Activated CD4-positive, alpha-beta T cell treated with anti-CD3 and anti-CD28 coated beads, Interleukin-2, amount 50 U/mL, for 4 hours (primary cell): ENCODE results near the gene ELAVL2.

Experiments
- DNase-seq, 2 experiments: peaks; one replicate each; pipeline ENCODE4 v3.0.0-alpha.2; 2020

The ELAVL2 gene

DNA sequence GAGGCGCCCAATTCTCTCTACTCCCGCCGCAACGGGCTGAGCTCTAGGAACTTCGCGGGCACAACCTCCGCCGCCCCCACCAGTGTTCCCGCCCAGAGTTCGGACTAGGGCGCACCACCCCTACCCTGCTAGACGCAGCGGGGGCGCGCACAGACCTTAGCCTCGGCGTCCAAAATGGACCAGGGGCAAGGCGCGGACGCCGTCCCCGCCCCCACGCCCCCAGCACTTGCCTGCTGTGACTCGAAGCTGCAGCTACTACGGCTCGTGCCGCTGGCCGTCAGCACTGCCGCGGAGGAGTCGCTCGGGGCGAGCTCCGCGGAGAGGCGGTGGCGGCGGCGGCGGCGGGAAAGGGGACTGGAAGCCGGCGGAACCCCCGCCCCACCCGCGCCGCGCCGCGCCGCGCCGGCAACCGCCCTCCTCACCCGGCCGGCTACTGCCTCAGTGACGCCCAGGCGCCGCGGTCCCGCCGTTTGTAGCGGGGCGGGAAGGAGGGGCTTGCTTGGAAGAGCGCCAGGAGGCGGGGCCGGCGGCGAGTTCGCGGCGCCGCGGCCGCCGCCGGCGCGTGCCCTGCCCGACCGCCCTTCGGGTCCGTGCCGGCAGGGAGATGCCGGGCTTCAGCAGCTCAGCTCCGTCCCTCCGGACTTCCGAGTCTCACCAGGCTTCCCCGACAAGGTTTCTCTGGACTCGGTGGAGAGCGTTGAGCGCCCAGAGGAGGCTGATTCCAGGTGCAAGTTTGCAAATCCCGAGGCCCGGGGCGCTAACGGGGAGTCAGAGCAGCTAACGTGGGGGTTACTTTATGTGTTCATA is 4.5 kb downstream of the ELAVL2 start:
- no peak for DNase-seq

DNA sequence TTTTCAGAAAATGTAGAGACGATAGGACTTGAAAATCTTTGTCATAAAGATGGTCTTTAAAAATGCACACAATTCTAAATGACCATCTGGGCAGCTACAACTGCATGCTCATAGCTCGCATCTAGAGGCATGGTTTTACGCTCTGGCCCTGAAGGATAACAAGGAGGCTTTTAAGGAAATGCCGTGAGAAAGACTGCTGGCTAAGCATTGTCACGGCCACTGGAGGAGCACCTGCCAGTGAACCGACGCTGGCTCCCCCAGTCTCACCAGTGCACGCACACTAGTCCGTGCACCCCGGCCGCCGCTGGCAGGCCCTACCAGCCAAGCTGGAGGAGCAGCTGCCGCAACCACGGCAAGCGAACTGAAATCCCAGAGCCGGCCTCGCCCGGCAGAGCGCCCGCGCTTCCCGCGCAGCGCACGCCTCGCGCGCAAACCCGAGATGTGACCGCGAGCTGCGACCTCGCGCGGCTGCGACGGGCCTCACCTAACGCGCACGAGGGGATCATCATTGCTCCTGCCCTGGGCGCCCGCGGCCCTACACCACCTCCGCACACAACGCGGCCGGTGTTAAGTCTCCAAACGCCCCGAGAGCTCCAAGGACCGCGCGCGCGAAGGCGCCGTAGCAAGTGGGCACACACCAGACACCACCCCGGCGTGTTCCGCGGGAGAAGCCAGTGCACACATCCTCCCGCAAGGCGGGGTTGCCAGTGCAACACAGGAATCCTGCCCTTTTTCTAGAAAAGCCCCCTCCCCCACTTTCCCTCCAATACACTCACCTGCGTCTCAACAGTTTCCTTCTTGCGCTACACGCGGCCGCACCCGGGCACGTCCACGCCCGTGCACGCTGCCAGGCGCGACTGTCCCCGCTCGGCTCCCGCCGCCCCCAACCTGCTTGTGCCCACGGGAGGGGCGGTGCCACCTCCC is 5.3 kb downstream of the ELAVL2 start:
- DNase-seq, result no peak

DNA sequence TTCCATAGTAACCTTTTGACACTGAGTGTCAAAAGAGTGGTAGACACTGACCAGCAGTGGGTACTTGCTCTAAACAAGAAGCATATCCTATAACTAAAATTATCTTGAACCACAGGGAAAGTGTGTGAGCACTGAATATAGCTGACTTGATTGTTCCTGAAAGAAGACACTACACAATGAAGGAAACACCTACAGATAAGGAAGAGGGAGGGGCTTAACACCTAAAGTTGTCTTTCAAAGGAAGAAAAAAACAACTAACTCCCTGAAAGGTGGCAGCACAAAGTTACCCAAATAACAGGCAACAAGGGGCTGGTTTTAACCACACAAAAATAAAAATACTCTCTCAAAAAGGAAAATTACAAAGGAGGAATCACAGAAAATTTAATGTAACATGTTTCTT is 6.6 kb downstream of the ELAVL2 start:
- no peak for DNase-seq

DNA sequence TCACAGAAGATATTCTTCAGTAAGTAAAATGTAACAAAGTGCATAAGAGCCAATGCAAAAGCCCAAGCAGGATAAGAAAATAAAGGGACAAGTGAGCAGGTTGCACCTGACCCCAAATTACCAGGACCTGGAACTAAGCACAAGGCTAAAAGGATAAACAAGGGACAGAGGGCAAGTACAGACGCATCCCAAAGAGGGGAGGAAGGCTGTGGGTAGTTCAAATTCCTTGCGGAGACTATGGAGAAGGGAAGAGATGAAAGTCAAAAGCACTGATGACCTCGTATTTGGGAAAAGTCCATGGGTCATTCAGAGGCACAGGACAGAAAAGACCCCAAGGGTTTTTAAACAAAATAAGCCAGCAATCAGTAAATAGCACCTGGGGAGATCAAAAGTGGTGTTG is 11.8 kb downstream of the ELAVL2 start:
- no peak for DNase-seq

DNA sequence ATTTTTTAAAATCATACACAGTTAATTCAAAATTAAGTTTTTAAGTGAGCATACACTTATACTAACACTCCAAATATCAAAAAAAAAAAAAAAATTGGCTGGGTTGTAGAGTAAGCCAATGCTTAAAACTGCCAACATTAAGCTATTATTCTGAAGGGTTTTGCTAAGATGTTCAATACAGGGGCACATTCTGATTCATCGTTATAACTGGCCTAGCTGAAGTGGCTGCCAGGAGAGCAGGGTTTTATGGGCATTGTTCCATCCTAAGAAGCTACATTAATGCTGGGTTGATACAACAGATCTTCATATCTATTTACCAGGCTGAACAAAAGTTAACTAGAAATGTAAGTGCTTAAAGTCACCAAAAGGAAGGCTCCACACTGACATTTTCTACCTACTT is 13.4 kb downstream of the ELAVL2 start:
- DNase-seq, result no peak

DNA sequence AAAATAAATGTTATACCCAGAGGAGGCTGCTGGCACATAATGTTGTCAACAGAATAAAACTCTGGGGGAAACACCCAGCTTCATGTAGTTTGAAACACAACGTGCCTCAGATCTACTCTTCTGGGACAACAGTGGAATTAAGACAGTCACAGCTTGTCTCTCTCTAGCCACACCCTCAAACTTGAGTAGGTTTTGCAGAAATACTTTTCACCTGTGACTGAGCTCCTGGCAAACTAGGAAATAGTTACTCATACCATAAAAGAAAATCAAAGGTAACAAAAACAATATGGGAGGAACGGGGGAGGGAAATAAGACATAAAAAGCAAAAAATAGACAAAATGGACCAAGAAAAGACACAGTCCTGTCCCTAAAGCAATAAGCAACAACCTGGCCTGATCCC is 14.4 kb downstream of the ELAVL2 start:
- no peak for DNase-seq

DNA sequence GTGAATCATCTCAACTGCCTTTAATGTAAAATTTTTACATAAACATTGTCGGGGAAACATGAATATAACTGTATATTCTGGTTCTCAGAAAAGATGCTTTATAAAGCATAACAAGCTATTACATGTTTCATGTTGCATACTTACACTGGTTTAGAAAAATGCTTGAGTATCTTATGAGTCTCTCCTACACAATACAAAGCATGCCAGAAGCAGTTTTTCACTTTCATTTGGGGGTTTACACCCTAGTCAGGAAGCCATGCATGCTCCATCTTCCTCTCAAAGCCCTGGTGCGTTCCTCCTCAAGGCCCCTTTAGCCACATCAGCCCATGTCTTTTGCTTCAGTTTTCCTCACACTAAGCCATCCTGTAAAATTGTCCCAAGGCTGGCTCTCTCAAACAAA is 22.8 kb downstream of the ELAVL2 start:
- no peak for DNase-seq

DNA sequence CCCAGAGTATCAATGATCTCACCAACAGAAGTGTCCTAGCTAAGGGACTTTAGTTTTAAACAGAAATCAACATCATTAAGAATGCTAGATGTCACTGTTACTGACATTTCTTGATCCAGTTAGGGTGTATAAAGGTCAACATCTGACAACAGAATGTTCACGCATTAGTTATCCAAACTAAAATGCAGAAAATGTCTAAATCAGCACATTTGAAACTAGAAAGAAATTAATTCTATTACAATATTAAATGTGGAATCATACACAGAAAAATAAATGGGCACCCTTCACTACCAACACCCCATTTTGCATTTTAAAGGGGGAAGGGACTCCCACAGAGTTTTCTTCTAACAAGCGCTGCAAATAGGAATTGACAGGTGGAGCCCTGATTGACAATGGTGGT is 24.5 kb downstream of the ELAVL2 start:
- no peak for DNase-seq

DNA sequence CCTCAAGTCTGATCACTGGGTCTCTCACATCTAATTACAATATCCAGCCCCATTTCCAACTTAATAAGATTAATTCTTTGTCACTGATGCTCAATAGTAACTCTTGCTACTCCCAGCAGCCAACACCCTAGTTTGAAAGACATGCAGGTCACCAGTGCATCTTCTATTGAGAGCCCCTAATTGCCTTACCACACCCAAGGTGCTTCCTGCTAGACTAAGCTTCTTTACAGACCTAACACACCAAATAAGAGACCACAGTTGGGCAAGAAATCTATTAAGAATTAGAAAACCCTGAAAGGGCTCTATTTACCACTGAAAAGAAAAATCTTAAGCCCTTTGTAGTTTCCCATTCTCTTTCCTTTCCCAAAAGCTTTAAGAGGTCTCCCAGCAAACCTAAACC is 26.5 kb downstream of the ELAVL2 start:
- DNase-seq, result no peak

DNA sequence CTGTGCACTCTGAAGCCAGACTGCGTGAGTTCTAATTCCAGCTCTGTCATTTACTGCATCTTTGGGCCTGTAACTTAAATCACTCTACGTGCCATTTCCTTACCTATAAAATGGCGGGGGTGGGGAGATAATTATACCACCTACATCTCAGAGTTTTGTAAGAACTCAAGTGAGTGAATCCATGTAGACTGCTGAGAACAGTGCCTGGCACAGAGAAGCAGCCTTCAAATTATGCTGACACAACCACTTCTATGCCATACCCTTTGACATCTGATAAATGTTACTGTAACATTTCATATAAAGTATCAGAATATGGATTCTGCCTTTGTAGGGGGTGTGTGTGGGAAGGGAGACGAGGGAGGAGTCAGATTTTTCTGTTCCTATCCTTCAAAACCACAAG is 27.7 kb downstream of the ELAVL2 start:
- no peak for DNase-seq

DNA sequence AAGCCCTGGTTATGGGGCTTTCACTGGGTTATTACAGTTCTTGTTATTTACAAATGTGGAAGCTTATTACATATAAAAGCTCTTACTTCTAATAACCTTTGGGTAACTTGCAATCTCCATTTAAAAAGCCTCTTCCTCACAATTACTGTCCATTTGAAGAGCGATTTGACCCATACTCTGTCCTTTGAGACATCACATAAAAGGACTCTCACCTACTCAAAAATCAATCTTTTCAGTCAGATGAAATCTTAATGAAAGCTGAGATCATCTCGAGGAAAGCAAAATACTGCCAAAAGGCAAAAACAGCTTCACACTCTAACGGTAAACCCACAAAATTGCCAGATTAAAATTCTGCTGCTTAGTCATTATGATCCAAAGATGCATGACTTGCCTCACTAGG is 29.8 kb downstream of the ELAVL2 start:
- DNase-seq, result no peak

DNA sequence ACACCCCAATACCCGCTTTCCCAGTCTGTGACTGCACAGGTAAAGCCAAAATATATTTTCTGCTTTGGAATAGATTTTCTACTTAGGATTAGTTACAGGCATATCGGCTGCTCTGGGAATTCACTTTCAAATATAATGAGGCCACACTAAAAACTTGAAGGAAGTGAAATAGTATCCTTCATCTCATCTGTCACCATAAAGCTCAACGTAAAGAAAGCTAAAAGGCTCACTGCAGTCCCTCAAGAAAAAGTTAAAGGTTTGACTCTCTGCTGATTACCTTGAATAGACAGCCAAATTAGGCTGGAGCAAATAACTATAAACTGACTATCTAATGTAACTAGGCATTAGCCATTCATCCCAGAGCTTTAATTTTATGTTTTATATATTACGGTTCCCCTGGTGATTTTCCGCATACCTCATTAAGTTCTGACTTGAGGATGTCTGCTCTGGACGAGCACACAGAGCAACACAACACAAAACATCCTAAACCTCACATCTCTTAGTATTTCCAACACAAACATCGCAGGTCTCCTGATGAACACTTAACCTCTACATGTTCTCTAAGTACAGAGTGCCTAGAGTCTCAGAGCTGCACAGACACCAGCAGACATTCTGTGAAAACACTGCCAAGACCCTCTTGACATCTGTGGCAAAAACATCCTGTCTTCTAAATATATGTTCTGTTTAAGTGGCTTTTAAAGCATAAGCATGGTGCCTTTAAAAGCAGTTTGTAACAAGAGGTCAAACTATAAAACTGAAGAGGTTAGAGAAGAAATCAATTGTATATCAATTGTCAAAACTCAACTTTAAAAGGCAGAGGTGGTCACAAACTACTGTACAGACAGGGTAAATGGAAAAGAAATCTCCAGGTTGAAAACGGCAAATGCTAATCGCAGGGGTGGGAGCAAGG is 35.4 kb downstream of the ELAVL2 start:
- DNase-seq, result no peak

DNA sequence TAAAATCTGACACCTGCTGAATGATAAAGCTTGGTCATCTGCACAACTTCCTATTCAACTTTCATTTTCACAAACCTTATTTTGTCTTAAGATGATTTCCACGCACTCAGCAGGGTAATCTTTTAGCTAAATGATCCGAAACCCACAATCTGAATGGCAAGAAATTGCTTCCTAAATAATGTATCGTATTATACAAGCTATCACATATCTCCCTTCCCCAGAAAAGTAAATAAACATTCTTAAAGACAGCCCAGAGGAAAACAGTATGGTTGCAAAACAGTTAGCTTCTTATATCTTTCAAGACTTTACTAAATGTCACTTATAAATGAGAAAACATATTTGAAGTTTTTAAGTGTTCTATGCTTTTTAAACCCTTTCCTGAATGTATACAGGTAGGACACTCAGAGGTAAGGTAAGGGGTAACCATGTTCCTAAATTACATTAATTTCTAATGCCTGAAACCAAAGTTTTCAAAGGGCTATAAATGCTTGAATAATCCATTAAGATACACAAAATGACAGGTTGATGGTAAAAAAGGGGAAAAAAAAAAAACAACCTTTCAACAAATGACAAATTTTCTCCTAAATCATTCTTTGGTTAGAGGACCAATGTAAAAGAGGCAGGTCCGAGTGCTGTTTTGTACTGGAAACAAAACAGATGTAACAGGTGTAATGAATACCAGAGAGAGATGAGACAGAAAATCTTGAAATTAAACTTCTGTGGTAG is 36.3 kb downstream of the ELAVL2 start:
- no peak for DNase-seq

DNA sequence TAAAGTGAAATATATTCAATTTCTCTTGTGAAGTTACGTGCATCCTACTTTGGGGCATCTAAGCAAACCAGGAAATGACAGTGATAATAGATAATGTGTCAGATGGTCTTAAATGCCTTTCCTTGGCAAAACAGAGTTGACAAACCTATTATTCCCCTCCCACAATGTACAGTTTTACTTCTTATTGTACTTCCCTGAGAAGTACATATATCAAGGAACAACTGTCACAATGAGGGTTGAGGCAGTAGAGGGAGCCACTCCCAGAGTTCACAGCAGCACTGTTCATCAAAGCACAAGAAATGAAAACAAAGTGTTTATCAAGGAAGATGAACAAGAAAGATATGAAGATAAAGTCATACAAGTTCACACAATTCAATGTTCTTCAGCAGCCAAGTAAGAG is 41.1 kb downstream of the ELAVL2 start:
- DNase-seq, result no peak

DNA sequence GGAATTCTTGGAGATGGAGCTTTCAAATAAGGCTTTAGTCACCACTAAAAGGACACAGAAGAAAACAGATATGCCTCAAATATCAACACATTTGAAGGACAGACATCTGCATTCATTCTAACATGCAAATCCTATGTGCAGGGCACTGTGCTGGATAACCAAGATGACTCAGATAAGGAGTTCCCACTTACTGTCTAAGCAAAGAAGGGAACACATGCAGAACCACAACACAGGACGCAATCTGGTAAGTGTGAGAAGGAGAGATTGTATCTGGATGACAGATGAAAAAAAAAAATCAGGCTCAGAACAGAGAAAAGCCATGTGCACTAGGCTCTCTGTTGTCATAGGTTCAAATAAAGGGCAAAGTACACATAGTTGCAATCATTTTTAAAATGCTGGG is 42.5 kb downstream of the ELAVL2 start:
- no peak for DNase-seq

DNA sequence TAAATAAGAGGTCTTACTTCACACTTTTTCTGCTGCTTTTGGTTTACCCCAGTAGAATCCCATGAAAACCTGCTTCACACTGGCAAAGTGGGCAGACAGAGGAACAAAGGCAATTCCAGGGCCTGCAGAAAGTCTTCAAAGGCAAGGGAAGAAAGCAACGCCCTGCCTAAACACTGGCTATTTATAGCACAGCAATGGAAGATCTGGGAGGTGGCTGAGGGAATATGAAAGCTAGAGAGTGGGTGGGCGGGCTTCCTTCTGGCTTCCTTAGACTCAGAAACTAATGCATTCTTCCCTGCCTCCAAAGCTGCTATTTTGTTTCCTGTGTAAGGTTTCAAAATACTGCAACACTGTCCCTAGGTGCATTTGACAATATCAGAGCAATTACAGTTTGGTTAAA is 46.8 kb downstream of the ELAVL2 start:
- no peak for DNase-seq

DNA sequence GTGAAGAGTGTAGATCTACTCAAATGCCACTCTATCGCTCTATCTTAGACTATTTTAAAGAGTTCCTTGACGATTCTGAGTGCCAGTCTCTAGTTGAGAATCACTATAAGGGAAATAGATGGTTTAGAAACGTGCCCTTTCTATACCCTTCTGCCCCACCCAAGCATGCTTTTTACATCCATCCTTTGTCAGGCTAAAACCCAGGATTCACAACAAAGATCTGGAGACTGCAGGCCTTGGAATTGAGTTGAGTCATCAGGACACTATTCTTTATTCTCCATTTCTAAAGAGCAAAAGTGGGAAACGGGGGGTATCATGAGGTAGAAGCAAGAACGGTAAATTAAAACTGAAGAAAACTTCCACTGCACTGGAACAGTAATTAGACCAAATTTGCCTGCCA is 48.7 kb downstream of the ELAVL2 start:
- DNase-seq, result no peak

DNA sequence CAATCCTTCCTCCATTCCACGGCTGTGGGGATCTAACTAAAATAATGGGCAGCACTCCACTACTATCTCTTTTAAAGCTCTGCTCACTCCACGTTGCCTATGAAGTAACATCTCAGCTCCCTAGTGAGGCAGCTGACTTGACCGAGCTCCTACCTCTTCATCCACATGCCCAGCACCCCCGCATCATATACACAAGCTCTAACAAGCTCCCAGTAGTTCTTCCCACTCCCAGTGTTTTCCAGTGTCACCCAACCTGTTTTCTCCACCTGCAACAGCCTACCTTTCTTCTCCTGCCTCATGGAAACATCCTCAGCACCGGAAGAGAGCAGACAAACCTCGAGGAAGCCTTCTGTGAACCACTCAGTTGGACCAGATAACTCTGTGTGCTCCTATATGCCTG is 50.5 kb downstream of the ELAVL2 start:
- DNase-seq, result no peak

DNA sequence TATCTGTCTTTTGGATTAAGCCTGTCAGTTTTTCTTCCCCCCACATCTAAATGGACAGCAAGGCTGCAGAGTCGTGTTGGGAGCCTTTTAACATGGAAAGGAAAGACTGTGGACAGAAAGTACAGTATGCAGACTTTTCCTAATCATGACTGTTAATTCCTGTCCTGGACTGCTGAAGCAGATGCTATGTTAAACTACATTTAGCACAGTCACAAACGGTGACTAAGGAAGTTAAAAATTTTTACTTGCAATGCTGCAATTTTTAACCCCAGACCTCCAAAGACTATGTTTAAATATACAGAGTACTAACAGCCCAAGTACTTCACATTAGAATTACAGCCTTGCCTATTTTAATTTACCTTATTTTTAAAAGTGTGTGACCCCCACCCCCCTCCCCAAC is 51.8 kb downstream of the ELAVL2 start:
- DNase-seq, result no peak

DNA sequence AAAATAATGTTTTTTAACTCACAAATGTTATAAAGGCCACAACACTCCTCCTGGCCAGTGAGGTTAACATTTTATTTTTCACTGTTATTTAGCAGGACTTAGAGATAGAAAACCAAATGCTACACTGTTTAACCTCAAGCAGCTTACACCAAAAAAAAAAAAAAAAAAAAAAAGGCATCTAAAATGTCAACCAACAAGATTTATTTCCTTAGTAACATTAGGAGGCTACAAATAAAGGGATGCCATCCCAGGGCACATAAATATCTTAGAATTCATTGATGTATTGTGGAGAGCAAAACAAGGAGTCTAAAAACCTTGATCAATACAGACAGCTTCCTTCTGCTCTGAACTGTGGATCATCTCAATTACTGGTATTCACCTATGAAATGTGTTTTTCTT is 53.7 kb downstream of the ELAVL2 start:
- DNase-seq, result no peak

DNA sequence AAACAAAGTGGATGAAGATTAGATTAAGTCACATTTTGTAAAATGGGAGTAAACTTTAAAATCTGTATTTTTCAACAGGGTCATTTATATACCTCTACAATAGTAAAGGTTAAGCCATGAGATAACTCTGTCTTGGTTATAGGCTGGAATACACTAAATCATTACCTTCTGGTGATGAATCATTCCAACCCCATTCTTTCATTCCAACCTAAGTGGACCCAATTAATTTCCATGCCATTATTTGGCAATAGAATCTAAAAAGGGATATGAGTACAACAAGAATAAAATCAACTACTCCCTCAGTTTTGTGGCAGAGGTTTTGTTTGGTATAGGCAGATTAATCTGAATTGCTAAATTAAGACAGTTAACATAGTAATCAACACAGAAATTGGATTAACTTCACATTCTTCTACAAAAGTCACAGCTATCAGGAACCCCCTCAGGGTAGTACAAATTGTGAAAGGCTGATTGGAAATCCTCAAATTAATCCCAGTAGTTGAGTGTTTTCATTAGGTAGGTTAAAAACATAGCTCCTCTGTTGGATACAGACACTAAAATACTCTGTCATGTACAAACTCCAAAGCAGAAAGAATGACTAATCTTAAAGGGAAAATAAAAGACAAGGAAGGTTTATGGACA is 54.2 kb downstream of the ELAVL2 start:
- no peak for DNase-seq
